PC-9 (cell line): Measurements from ENCODE around the gene NPIPA8.
"Not testable (repeated sequence)": the region's sequence is repeated elsewhere in the genome, so short reads cannot be mapped to it uniquely, and the experiment has no call there.

Source experiments
- CTCF ChIP-seq: fragments of 200-600 bp; sonication (generic); conservative IDR thresholded peaks from 2 replicates; pipeline ENCODE4 v1.6.1; 2017; ENCODE audit warnings: mixed run types, antibody characterized with exemption, mild to moderate bottlenecking, moderate library complexity
- EZH2 ChIP-seq: fragments of 200-600 bp; sonication (generic); IDR thresholded peaks from 2 replicates; pipeline ENCODE4 v1.8.0; 2017; ENCODE audit warnings: antibody characterized with exemption, low read depth

DNA sequence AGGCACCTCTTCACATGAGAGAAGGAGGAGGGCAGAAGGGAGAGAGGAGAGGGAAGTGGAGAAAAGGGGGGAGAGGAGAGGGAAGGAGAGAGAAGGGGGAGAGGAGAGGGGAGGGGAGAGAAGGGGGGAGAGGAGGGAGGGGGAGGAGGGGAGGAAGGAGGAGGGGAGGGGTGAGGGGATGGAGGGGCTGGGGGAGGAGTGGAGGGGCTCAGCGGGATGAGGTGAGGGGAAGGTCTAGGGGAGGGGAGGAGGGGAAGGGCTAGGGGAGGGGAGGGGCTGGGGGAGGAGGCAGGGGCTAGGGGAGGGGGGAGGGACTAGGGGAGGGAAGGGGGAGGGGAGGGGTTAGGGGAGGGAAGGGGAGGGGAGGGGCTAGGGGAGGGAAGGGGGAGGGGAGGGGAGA is 5.5 kb upstream of the NPIPA8 start:
- not testable (repeated sequence) for TF ChIP-seq CTCF, EZH2
